ENCODE measurements around the gene COG1.
A peak's percentile ranks its signal among the peaks of the same experiment; 100 is the strongest.

COG1 gene

GRCh38 chr17:73231841-73232586 lies 39.2 kb downstream of the COG1 start:
- peak; percentile 85 to 90 for DNase-seq

- DNase-seq, result no peak
Measured at GRCh38 chr17:73232587-73233373, 39.9 kb downstream of the COG1 start.

- no peak for DNase-seq
Measured at GRCh38 chr17:73234736-73235135, 41.9 kb downstream of the COG1 start.

- no peak for DNase-seq
Measured at GRCh38 chr17:73237714-73238113, 44.9 kb downstream of the COG1 start.

- no peak for DNase-seq
Measured at GRCh38 chr17:73240561-73240960, 47.7 kb downstream of the COG1 start.

GRCh38 chr17:73247726-73248125 lies 54.9 kb downstream of the COG1 start:
- no peak for DNase-seq

GRCh38 chr17:73248532-73248931 lies 55.7 kb downstream of the COG1 start:
- DNase-seq, result no peak

GRCh38 chr17:73249700-73250099 lies 56.8 kb downstream of the COG1 start:
- DNase-seq, result no peak

- no peak for DNase-seq
Measured at GRCh38 chr17:73250851-73251640, 58.2 kb downstream of the COG1 start.

- DNase-seq, result no peak
Measured at GRCh38 chr17:73251871-73252270, 59.0 kb downstream of the COG1 start.

GRCh38 chr17:73255671-73256181 lies 62.9 kb downstream of the COG1 start:
- peak; percentile 12 to 14 for DNase-seq

- no peak for DNase-seq
Measured at GRCh38 chr17:73256220-73256619, 63.4 kb downstream of the COG1 start.

- DNase-seq, result no peak
Measured at GRCh38 chr17:73257516-73257915, 64.7 kb downstream of the COG1 start.

Measured in NCI-H187 (cell line).